22Rv1 (cell line): Measurements from ENCODE around the gene ABCC8.

Experiments
- H3K27ac ChIP-seq: fragments of 450-650 bp; 2 replicates; pipeline ENCODE4 v1.5.1; 2017
- CTCF ChIP-seq: fragments of 450-650 bp; IDR thresholded peaks from 2 replicates; pipeline ENCODE4 v1.5.1; 2017; ENCODE audit warnings: mild to moderate bottlenecking
- ZFX ChIP-seq: fragments of 450-650 bp; IDR thresholded peaks from 2 replicates; pipeline ENCODE4 v1.6.1; 2017; ENCODE audit warnings: antibody characterized with exemption, borderline replicate concordance

Gene ABCC8

GRCh38 chr11:17388609-17389210 lies 87.9 kb downstream of the ABCC8 start, which contains the start of gene KCNJ11:
Gene KCNJ11 (minus strand): TSS chr11:17388659. CDS start chr11:17388091, 568 bp downstream.
- peak within 1 kb of the TSS; percentile 54 for H3K27ac ChIP-seq
- no peak for TF ChIP-seq ZFX
- no peak for TF ChIP-seq CTCF

- TF ChIP-seq CTCF (no peak), ZFX (no peak)
Observed at GRCh38 chr11:17387811-17388210, 88.8 kb downstream of the ABCC8 start.

GRCh38 chr11:17387254-17387653 lies 89.4 kb downstream of the ABCC8 start:
- H3K27ac ChIP-seq, result no peak overlapping the region
- TF ChIP-seq CTCF (no peak), ZFX (no peak)

More at GRCh38 chr11:17387811-17388210, 88.8 kb downstream of the ABCC8 start:
- no peak overlapping the region for H3K27ac ChIP-seq

DNA sequence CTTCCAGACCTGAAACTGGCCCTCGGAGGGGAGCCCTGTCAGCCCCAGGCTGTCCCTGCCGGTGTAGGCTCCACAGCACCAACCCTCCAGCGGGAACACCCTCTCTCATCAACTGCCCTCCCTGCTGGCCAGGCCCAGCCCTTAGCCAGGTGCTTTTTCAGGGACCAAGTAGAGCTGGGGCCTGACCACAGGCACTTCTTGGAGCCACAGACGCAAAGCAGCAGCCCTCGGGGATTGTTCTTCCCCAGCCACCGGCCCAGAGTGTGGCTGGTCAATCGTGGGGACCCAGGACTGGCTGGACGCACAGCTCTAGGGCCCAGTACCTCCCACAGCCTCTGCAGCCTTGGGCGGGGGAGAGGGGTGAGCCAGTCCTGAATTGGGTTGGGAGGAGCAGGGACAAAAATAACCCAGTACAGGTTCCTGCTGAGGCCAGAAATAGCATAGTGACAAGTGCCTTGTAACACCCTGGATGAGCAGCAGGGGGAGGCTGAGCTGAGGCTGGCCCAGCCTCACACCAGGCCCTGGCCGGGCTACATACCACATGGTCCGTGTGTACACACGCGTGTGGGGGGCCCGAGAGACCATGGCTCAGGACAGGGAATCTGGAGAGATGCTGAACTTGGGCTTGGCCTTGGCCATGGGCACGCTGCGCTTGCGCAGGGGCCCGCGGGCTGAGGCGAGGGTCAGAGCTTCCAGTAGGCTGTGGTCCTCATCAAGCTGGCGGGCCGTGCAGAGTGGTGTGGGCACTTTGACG lies 90.1 kb downstream of the ABCC8 start:
- no peak overlapping the region for H3K27ac ChIP-seq
- TF ChIP-seq CTCF (peak; percentile 78), ZFX (no peak)

GRCh38 chr11:17385926-17386325 lies 90.7 kb downstream of the ABCC8 start:
- TF ChIP-seq ZFX (no peak), CTCF (no peak)
- no peak overlapping the region for H3K27ac ChIP-seq

DNA sequence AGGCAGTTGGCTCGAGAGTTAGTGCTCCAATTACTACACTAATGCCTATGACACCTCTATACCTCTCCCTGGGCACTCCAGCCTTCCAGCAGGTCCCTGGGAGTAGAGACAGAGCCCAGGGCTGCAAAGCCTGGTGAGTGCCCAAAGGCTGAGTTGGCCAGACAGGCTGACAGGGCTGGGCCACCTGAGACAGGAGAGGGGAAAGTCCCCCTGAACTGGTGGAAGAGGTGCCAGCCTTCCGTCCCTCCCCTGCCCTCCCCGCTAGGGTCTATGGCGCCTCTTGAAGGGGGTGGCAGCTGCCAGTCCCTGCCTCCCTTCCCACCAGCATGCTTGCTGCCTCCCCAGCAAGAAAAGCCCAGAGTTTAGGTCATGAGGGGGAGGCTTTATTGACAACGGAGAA lies 91.2 kb downstream of the ABCC8 start:
- no peak for TF ChIP-seq CTCF
- TF ChIP-seq ZFX, result no peak
- no peak overlapping the region for H3K27ac ChIP-seq

GRCh38 chr11:17384002-17384511 lies 92.6 kb downstream of the ABCC8 start:
- TF ChIP-seq ZFX, result no peak
- TF ChIP-seq CTCF, result peak; percentile 90
- no peak overlapping the region for H3K27ac ChIP-seq
